A673 (cell line): ENCODE data around the gene IQCK.

Source experiments
- CTCF ChIP-seq: fragments of 300-800, 200-600 bp; sonication (generic); conservative IDR thresholded peaks from 2 replicates; pipeline ENCODE4 v1.5.1; 2017; ENCODE audit warnings: low read depth, mild to moderate bottlenecking, antibody characterized with exemption, low read length, moderate library complexity, mixed read lengths
- EZH2 ChIP-seq: fragments of 200-600 bp; sonication (generic); IDR thresholded peaks from 2 replicates; pipeline ENCODE4 v1.6.1; 2017; ENCODE audit warnings: borderline replicate concordance, low read depth, mild to moderate bottlenecking, mixed read lengths, antibody characterized with exemption, low read length; ENCODE audit not compliant: poor library complexity, severe bottlenecking

- TF ChIP-seq CTCF (no peak), EZH2 (no peak)
Measured at GRCh38 chr16:19735074-19735867, 17.2 kb downstream of the IQCK start.
